OCI-LY1 (cell line): ENCODE measurements around the gene OVAAL.

ENCODE experiments used
- H2AFZ ChIP-seq: fragments of 200-600 bp; sonication (generic), shearing (Covaris generic); 2 replicates; pipeline ENCODE4 v1.6.0; 2014; ENCODE audit warnings: antibody characterized with exemption, mild to moderate bottlenecking, low read length
- H3F3A ChIP-seq: fragments of 200-600 bp; sonication (generic), shearing (Covaris generic); 2 replicates; pipeline ENCODE4 v1.6.0; 2014; ENCODE audit warnings: mild to moderate bottlenecking, antibody characterized with exemption, low read length, moderate library complexity; ENCODE audit not compliant: insufficient read depth
- H3K27ac ChIP-seq: fragments of 200-600 bp; sonication (generic); 2 replicates; pipeline ENCODE4 v1.5.1; 2014; ENCODE audit warnings: low read length, mixed run types, mild to moderate bottlenecking, low read depth; ENCODE audit not compliant: poor library complexity, severe bottlenecking
- H3K27me3 ChIP-seq: fragments of 200-600 bp; sonication (generic); 2 replicates; pipeline ENCODE4 v1.6.0; 2014; ENCODE audit warnings: antibody characterized with exemption, mild to moderate bottlenecking, low read length, moderate library complexity; ENCODE audit not compliant: insufficient read depth
- H3K36me3 ChIP-seq: fragments of 200-600 bp; sonication (generic); 2 replicates; pipeline ENCODE4 v1.6.1; 2014; ENCODE audit warnings: mild to moderate bottlenecking, antibody characterized with exemption, low read length, moderate library complexity, mixed read lengths; ENCODE audit not compliant: insufficient read depth
- H3K4me1 ChIP-seq: fragments of 200-600 bp; sonication (generic); 2 replicates; pipeline ENCODE4 v1.5.1; 2014; ENCODE audit warnings: mild to moderate bottlenecking, low read length, moderate library complexity; ENCODE audit not compliant: insufficient read depth, severe bottlenecking
- H3K4me2 ChIP-seq: fragments of 200-600 bp; sonication (generic), shearing (Covaris generic); 2 replicates; pipeline ENCODE4 v1.6.1; 2014; ENCODE audit warnings: low read length
- H3K4me3 ChIP-seq: fragments of 200-600 bp; sonication (generic); 2 replicates; pipeline ENCODE4 v1.5.1; 2014; ENCODE audit warnings: low read length, low read depth, mild to moderate bottlenecking, mixed read lengths; ENCODE audit not compliant: poor library complexity, severe bottlenecking
- H3K79me2 ChIP-seq: fragments of 200-600 bp; shearing (Covaris generic); 2 replicates; pipeline ENCODE4 v1.6.1; 2016; ENCODE audit warnings: mixed run types, low read length, mixed read lengths; ENCODE audit not compliant: insufficient read depth
- H3K9ac ChIP-seq: fragments of 200-600 bp; sonication (generic), shearing (Covaris generic); 2 replicates; pipeline ENCODE4 v1.6.1; 2014; ENCODE audit warnings: mild to moderate bottlenecking, low read length, mixed read lengths
- H3K9me2 ChIP-seq: fragments of 200-600 bp; sonication (generic), shearing (Covaris generic); 2 replicates; pipeline ENCODE4 v1.6.1; 2014; ENCODE audit warnings: low read depth, mild to moderate bottlenecking, low read length, mixed read lengths
- H3K9me3 ChIP-seq: fragments of 200-600 bp; shearing (Covaris generic); 2 replicates; pipeline ENCODE4 v1.6.1; 2014; ENCODE audit warnings: low read length, mixed read lengths
- H4K20me1 ChIP-seq: fragments of 200-600 bp; sonication (generic), shearing (Covaris generic); 2 replicates; pipeline ENCODE4 v1.6.0; 2016; ENCODE audit warnings: mild to moderate bottlenecking, low read length; ENCODE audit not compliant: insufficient read depth
- EZH2 ChIP-seq: fragments of 200-600 bp; sonication (generic), shearing (Covaris generic); IDR thresholded peaks from 2 replicates; pipeline ENCODE4 v1.8.0; 2017; ENCODE audit warnings: borderline replicate concordance, mixed run types, mild to moderate bottlenecking, antibody characterized with exemption, low read length, moderate library complexity, mixed read lengths
- TF ChIP-seq, protein P1 (sequence below): fragments of 200-600 bp; sonication (generic), shearing (Covaris generic); IDR thresholded peaks from 2 replicates; pipeline ENCODE4 v1.5.1; 2017; ENCODE audit warnings: mild to moderate bottlenecking, antibody characterized with exemption, low read length, moderate library complexity, mixed read lengths

OVAAL gene

DNA sequence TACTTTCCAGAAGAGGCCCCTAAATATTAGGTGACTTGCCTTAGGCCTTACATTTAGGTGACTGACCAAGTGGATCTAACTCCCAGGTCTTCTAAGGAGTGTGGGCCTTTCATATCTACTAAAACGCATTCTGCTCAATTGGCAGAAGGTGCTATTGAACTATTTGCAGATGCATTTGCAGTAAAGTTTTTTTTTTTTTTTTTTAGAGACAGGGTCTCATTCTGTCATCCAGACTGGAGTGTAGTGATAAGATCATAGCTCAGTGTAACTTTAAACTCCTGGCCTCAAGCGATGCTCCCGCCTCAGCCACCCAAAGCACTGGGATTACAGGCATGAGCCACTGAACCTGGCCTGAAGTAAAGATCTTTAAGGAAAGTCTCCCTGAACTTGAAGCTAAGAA lies 43.4 kb upstream of the OVAAL start:
- Histone ChIP-seq H4K20me1 (no peaks in the 10 kb centered on the region), H2AFZ (no peak overlapping the region), H3F3A (no peaks in the 10 kb centered on the region), H3K4me3 (no peak overlapping the region), H3K4me1 (no peaks in the 10 kb centered on the region), H3K36me3 (no peaks in the 10 kb centered on the region; the same call in 1 of the 2 replicates), H3K27ac (no peak overlapping the region), H3K4me2 (no peak overlapping the region), H3K9me3 (0 out of 2 replicates have a peak, but pooled peaks cover 3% of the 10 kb centered on the region), H3K9ac (no peak overlapping the region), H3K9me2 (no peaks in the 10 kb centered on the region), H3K79me2 (no peaks in the 10 kb centered on the region), H3K27me3 (no peaks in the 10 kb centered on the region)
- TF ChIP-seq, protein P1, sequence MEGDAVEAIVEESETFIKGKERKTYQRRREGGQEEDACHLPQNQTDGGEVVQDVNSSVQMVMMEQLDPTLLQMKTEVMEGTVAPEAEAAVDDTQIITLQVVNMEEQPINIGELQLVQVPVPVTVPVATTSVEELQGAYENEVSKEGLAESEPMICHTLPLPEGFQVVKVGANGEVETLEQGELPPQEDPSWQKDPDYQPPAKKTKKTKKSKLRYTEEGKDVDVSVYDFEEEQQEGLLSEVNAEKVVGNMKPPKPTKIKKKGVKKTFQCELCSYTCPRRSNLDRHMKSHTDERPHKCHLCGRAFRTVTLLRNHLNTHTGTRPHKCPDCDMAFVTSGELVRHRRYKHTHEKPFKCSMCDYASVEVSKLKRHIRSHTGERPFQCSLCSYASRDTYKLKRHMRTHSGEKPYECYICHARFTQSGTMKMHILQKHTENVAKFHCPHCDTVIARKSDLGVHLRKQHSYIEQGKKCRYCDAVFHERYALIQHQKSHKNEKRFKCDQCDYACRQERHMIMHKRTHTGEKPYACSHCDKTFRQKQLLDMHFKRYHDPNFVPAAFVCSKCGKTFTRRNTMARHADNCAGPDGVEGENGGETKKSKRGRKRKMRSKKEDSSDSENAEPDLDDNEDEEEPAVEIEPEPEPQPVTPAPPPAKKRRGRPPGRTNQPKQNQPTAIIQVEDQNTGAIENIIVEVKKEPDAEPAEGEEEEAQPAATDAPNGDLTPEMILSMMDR, result no peak
- TF ChIP-seq EZH2, result no peak

DNA sequence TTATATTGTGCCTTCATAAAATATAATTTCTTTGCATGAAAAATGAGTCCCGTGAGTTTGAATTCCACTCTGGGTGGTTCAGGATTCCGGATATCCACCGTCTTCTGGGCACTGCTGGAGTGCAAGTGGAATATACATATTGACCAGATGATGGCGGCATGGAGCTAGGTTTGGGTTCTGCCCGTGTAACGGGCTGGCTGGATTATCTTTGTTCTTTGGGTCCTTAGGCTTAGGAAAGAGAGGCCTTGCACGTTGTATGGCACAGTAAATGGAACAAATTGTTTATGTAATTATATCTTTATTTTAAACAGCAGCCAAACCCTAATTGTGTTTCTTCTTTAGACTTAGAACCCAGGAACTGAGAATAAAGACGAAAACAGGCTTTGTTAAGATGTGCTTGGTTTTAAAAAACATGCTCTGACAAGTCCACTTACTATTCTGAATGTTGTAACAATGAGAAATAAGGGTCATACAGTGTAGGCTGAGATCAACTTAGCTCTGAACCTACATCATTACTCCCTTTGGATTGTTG lies 42.8 kb upstream of the OVAAL start:
- H3K27ac ChIP-seq, result no peak overlapping the region
- H3K9ac ChIP-seq, result no peak overlapping the region
- no peaks in the 10 kb centered on the region for H4K20me1 ChIP-seq
- no peak overlapping the region for H3K4me2 ChIP-seq
- H3F3A ChIP-seq, result no peaks in the 10 kb centered on the region
- no peaks in the 10 kb centered on the region for H3K79me2 ChIP-seq
- H3K27me3 ChIP-seq, result no peaks in the 10 kb centered on the region
- no peak overlapping the region for H3K4me3 ChIP-seq
- no peaks in the 10 kb centered on the region for H3K9me2 ChIP-seq
- no peaks in the 10 kb centered on the region for H3K36me3 ChIP-seq
- 0 out of 2 replicates have a peak, but pooled peaks cover 3% of the 10 kb centered on the region for H3K9me3 ChIP-seq
- H3K4me1 ChIP-seq, result no peaks in the 10 kb centered on the region
- no peak overlapping the region for H2AFZ ChIP-seq
- no peak for TF ChIP-seq EZH2
- TF ChIP-seq, protein P1, result peak; percentile 81

DNA sequence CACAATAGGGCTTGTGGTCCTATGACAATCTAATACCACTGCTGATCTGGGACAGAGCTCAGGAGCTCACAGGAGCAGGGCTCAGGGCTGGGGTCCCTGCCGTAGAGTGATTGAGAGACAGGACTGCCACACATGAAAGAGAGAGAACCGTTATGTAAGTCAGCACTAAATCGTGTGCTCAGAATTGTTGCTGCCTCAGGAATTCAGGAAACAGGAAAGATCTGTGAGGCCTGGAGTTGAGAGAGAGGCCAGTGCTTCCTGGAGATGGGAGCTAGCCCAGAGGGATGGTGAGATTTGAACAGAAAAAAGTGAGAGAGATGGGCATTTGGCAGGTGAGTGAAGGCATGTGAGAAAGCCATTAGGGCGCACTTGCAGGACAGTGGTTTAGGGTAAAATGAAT lies 38.9 kb upstream of the OVAAL start:
- Histone ChIP-seq H3K4me3 (no peak overlapping the region), H3K9me3 (no peaks in the 10 kb centered on the region)

More for the DNA sequence above, 38.9 kb upstream of the OVAAL start:
- H3K79me2 ChIP-seq, result no peaks in the 10 kb centered on the region
- H3K36me3 ChIP-seq, result no peaks in the 10 kb centered on the region
- no peaks in the 10 kb centered on the region for H3K4me1 ChIP-seq
- H4K20me1 ChIP-seq, result no peaks in the 10 kb centered on the region
- no peak overlapping the region for H2AFZ ChIP-seq
- H3K27me3 ChIP-seq, result no peaks in the 10 kb centered on the region
- TF ChIP-seq, protein P1, result no peak
- TF ChIP-seq EZH2, result no peak
- H3K9ac ChIP-seq, result no peak overlapping the region
- no peaks in the 10 kb centered on the region for H3F3A ChIP-seq
- no peak overlapping the region for H3K27ac ChIP-seq
- H3K9me2 ChIP-seq, result no peaks in the 10 kb centered on the region
- no peak overlapping the region for H3K4me2 ChIP-seq
